Muscle layer of colon (tissue), 2 donors: ENCODE results near the gene MYO1H.

ENCODE experiments used
- H3K27ac ChIP-seq: one replicate; pipeline ENCODE4 v1.7.0; 2013; ENCODE audit warnings: low read depth, mild to moderate bottlenecking, low read length, moderate library complexity
- H3K27me3 ChIP-seq, 2 donors: one replicate each; pipeline ENCODE4 v1.7.0; 2013; ENCODE audit warnings: low read length in 2 of 2, mild to moderate bottlenecking in 2 of 2; ENCODE audit not compliant: insufficient read depth in 2 of 2, control insufficient read depth in 1 of 2
- H3K36me3 ChIP-seq: one replicate; pipeline ENCODE4 v1.7.0; 2013; ENCODE audit warnings: mild to moderate bottlenecking, low read length; ENCODE audit not compliant: insufficient read depth
- H3K4me1 ChIP-seq: one replicate; pipeline ENCODE4 v1.7.0; 2013; ENCODE audit warnings: mild to moderate bottlenecking, low read length; ENCODE audit not compliant: insufficient read depth
- H3K4me3 ChIP-seq, 2 donors: one replicate each; pipeline ENCODE4 v1.7.0; 2013; ENCODE audit warnings: low read length in 2 of 2, low read depth in 1 of 2, mild to moderate bottlenecking in 1 of 2, moderate library complexity in 1 of 2
- H3K9ac ChIP-seq: one replicate; pipeline ENCODE4 v1.7.0; 2013; ENCODE audit warnings: low read length
- H3K9me3 ChIP-seq: one replicate; pipeline ENCODE4 v1.7.0; 2013; ENCODE audit warnings: mild to moderate bottlenecking, low read length
- donor health status: abdominal sarcoma.
- donor health status: Adenocarcinoma of cecum.

MYO1H gene

DNA sequence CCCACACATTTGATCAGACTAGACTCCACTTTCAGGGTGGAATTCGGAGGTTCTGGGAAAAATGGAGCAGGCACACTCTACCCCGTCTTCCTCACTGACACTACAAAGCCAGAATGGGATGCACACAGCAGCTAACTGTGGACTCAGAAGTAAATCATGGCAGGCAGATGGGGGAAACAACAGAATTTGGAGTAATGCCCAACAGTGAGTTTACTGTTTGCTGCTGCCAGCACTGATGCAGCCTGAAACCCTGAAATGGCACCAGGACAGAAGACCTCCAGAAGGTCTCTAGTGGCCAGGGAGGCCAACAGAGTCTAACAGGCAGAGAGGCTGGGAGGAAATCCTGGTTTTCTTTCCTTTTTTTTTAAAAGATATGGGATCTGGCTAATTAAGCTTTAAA lies 104.8 kb downstream of the MYO1H start:
- H3K36me3 ChIP-seq = peaks cover 66% of the 10 kb centered on the region
- no peaks in the 10 kb centered on the region for H3K27me3 ChIP-seq
- H3K27ac ChIP-seq = peak overlapping the region; percentile 75
- peaks cover 60% of the 10 kb centered on the region for H3K4me1 ChIP-seq
- H3K9ac ChIP-seq = no peak overlapping the region
- no peaks in the 10 kb centered on the region for H3K9me3 ChIP-seq
- no peak overlapping the region for H3K4me3 ChIP-seq

- no peak overlapping the region for H3K4me3 ChIP-seq
- peaks cover 72% of the 10 kb centered on the region for H3K4me1 ChIP-seq
- H3K27me3 ChIP-seq = no peaks in the 10 kb centered on the region
- peaks cover 73% of the 10 kb centered on the region for H3K36me3 ChIP-seq
- no peak overlapping the region for H3K9ac ChIP-seq
- peak overlapping the region; percentile 57 for H3K27ac ChIP-seq
- H3K9me3 ChIP-seq = no peaks in the 10 kb centered on the region
Measured at GRCh38 chr12:109455706-109456105, 108.0 kb downstream of the MYO1H start.

GRCh38 chr12:109458086-109458485 lies 110.4 kb downstream of the MYO1H start:
- Histone ChIP-seq H3K9me3 (no peaks in the 10 kb centered on the region), H3K27ac (peak overlapping the region; percentile 99), H3K4me3 (no peak overlapping the region), H3K4me1 (peaks cover 74% of the 10 kb centered on the region), H3K27me3 (no peaks in the 10 kb centered on the region), H3K9ac (no peak overlapping the region), H3K36me3 (peaks cover 60% of the 10 kb centered on the region)

- Histone ChIP-seq H3K4me1 (peaks cover 81% of the 10 kb centered on the region), H3K9ac (peak overlapping the region; percentile 42)
Measured at GRCh38 chr12:109458771-109459208, 111.1 kb downstream of the MYO1H start.

DNA sequence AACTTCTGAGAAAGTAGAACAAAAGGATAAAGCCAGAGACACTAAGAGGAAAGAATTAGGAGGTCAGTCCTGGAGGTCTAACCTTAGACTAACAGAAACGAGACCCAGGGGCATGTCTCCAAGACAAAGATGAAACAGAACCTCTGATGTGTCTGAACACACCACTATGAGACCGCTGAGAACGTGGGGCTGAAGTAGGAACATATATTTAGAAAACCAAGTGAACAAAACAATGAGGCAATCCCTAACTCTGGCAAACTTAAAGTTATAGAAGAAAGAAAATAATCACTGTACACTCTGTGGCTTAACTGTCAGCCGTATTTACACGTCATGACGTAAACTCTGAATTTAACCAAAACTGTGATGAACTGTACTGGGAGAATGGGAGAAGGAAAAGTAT lies 111.5 kb downstream of the MYO1H start:
- H3K4me1 ChIP-seq = peaks cover 86% of the 10 kb centered on the region
- H3K9ac ChIP-seq = peak overlapping the region; percentile 42
- peak overlapping the region; percentile 99 for H3K27ac ChIP-seq
- H3K9me3 ChIP-seq = no peaks in the 10 kb centered on the region
- H3K36me3 ChIP-seq = peaks cover 48% of the 10 kb centered on the region
- no peaks in the 10 kb centered on the region for H3K27me3 ChIP-seq
- H3K4me3 ChIP-seq = no peak overlapping the region

More at GRCh38 chr12:109458771-109459208, 111.1 kb downstream of the MYO1H start:
- Histone ChIP-seq H3K27me3 (no peaks in the 10 kb centered on the region), H3K4me3 (no peak overlapping the region), H3K27ac (peak overlapping the region; percentile 99), H3K9me3 (no peaks in the 10 kb centered on the region), H3K36me3 (peaks cover 53% of the 10 kb centered on the region)

DNA sequence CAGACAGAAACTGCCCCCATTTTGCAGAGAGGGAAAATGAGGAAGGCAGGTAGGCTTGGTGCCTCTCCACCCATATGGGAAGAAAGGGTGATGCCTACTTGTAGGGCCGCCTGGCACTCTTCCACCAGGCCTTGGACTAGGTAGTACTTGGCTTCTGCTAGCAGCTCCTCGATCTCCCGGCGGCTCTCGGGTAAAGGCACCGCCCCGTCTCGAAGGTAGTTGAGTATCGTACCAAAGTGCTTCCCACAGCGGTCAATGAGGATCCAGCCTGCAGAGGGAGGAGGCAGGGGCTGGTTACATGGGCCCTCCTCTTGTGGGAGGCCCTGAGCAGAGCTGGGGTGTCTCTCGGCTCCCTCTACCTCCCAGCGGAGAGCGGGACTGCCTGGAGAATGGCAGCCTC lies 112.8 kb downstream of the MYO1H start:
- H3K9me3 ChIP-seq = no peaks in the 10 kb centered on the region
- H3K27me3 ChIP-seq = no peaks in the 10 kb centered on the region
- H3K36me3 ChIP-seq = peaks cover 35% of the 10 kb centered on the region
- peak overlapping the region; percentile 99 for H3K27ac ChIP-seq
- H3K9ac ChIP-seq = no peak overlapping the region
- H3K4me3 ChIP-seq = no peak overlapping the region
- peaks cover 97% of the 10 kb centered on the region for H3K4me1 ChIP-seq

DNA sequence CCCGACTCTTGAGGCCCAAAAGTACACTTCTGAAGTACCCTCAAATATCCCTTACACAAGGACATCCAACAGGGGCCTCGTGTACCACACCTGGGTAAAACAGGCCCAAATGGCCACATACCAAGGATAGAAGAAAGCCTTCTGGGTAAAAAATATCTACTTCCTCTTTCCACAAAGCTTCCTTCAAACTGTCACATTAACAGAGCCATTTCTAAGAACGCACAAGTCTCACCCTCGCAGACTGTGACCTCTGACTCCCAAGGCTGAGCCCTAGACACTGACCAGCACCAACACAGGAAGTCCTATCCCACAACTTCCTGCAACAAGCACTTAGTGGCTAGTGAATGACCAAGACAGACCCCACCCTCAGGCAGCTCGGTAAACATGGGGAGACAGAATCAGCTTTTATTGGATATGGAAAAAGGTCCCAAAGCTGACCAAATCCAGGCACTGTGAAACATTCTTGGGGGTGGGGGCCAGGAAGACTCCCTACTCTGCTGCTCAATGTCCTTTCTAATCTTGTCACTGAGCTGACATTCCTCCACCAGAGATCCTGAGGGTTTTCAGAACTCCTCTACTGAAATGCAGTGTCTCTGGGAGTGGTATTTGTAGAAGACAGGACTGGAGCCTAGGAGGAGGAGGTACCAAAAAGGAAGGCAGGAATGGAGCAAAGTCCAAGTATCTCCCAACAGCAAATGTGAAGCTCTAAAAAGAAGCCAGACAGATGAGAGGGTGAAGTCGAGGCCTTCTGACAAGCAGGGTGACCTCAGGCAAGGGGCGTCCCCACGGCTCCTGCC lies 113.5 kb downstream of the MYO1H start:
- H3K4me1 ChIP-seq = peaks cover 100% of the 10 kb centered on the region
- peaks cover 28% of the 10 kb centered on the region for H3K36me3 ChIP-seq
- H3K9ac ChIP-seq = peak overlapping the region; percentile 22
- peak overlapping the region; percentile 99 for H3K27ac ChIP-seq
- no peaks in the 10 kb centered on the region for H3K9me3 ChIP-seq
- H3K27me3 ChIP-seq = no peaks in the 10 kb centered on the region
- H3K4me3 ChIP-seq = peak overlapping the region in 1 of 2 donors; percentile 33

- Histone ChIP-seq H3K27ac (peak overlapping the region; percentile 99), H3K27me3 (no peaks in the 10 kb centered on the region), H3K36me3 (peaks cover 20% of the 10 kb centered on the region), H3K9ac (peak overlapping the region; percentile 22), H3K4me3 (peak overlapping the region in 1 of 2 donors; percentile 42), H3K4me1 (peaks cover 100% of the 10 kb centered on the region), H3K9me3 (no peaks in the 10 kb centered on the region)
Measured at GRCh38 chr12:109461846-109462756, 114.4 kb downstream of the MYO1H start.

DNA sequence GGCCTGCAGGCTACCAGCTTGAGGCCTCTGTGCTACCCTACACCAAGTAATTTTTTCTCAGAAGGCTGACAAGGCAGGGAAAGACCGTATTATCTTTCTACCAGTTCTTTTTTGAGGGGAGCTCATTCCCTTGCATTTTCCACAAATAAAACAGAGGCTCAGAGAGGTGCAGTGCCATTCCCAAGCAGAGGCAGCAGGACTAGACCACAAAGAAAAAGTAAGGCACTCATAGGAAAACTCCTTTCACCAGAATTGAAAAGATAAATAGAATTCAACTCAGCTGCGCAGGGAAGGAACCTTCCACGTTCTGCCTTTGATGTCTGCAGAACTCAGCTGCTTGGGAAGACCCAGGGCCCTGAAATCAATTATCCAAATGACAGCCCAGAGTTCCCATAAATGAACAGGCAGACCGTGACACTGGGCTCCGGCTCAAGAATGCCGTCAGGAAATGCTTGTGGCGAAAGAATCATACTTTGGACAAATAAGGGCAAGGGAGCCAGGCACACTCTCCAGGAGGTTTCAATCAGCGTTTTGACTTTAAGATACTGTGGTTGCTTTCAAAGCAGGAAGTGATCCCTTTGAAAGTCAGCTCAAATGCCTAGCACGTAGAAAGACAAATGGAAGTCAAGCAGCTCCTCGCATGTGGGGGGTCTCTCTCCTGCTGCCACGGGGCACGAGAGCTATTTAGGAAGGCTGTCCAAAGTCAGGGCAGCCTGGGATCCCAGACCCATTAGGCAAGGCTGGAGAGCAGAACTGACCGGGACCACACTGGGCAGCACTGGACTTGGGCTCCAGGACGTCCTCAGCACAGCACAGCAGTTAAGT lies 115.4 kb downstream of the MYO1H start:
- H3K9ac ChIP-seq = peak overlapping the region; percentile 46
- peaks cover 11% of the 10 kb centered on the region for H3K36me3 ChIP-seq
- H3K27me3 ChIP-seq = no peaks in the 10 kb centered on the region
- H3K9me3 ChIP-seq = no peaks in the 10 kb centered on the region
- H3K27ac ChIP-seq = peak overlapping the region; percentile 99
- peaks cover 100% of the 10 kb centered on the region for H3K4me1 ChIP-seq
- peak overlapping the region; percentile 15 to 42 for H3K4me3 ChIP-seq

GRCh38 chr12:109463756-109464155 lies 116.1 kb downstream of the MYO1H start:
- Histone ChIP-seq H3K4me3 (peak overlapping the region in 1 of 2 donors; percentile 42), H3K4me1 (peaks cover 97% of the 10 kb centered on the region), H3K9ac (peak overlapping the region; percentile 46)

More at GRCh38 chr12:109463756-109464155, 116.1 kb downstream of the MYO1H start:
- Histone ChIP-seq H3K9me3 (no peaks in the 10 kb centered on the region), H3K36me3 (peaks cover 15% of the 10 kb centered on the region), H3K27me3 (no peaks in the 10 kb centered on the region), H3K27ac (peak overlapping the region; percentile 99)
